Astrocyte of the spinal cord (primary cell): ENCODE data around the gene CDCA4.

Experiments used
- DNase-seq: peaks from one replicate; pipeline ENCODE4 v3.0.0; 2011; ENCODE audit warnings: low read depth, low spot score
- H3K4me3 ChIP-seq: 2 replicates; pipeline ENCODE4 v1.5.1; 2011; ENCODE audit warnings: low read depth, mild to moderate bottlenecking, low read length, moderate library complexity
- CTCF ChIP-seq: IDR thresholded peaks from 2 replicates; pipeline ENCODE4 v1.5.1; 2012; ENCODE audit warnings: low read depth, mild to moderate bottlenecking, low read length, inconsistent platforms
- in situ Hi-C: cut with HindIII; loops from 2 replicates; pipeline ENCODE4 v1.10.0; 2017; ENCODE audit warnings: low sequenced_read_pairs

CDCA4 gene

GRCh38 chr14:104974665-104975390, 46.1 kb downstream of the CDCA4 start:
- no peak for TF ChIP-seq CTCF
- no peak overlapping the region for H3K4me3 ChIP-seq
- in situ Hi-C loops: no loop called here
- DNase-seq: no peak

DNA sequence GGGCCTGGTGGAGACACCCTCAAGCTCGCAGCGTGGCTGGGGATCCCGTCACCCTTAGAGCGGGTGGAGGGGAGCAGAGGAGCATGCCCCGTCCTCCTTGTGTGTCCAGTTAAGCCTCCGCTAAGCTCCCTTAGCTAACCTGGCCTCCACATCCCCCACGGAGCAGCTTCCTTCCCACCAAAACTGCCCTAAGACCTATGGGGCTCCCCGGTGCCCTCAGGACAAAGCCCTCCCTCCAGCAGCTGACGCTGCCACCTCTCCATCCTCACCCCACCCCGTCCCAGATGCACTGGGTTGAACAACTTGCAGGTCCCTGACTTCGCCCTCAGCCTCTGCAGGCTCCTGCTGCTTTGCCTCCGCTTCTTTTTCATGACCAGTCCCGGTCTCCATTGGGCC, 46.7 kb downstream of the CDCA4 start:
- in situ Hi-C loops: no loop called here
- no peak for TF ChIP-seq CTCF
- no peak overlapping the region for H3K4me3 ChIP-seq
- no peak for DNase-seq

DNA sequence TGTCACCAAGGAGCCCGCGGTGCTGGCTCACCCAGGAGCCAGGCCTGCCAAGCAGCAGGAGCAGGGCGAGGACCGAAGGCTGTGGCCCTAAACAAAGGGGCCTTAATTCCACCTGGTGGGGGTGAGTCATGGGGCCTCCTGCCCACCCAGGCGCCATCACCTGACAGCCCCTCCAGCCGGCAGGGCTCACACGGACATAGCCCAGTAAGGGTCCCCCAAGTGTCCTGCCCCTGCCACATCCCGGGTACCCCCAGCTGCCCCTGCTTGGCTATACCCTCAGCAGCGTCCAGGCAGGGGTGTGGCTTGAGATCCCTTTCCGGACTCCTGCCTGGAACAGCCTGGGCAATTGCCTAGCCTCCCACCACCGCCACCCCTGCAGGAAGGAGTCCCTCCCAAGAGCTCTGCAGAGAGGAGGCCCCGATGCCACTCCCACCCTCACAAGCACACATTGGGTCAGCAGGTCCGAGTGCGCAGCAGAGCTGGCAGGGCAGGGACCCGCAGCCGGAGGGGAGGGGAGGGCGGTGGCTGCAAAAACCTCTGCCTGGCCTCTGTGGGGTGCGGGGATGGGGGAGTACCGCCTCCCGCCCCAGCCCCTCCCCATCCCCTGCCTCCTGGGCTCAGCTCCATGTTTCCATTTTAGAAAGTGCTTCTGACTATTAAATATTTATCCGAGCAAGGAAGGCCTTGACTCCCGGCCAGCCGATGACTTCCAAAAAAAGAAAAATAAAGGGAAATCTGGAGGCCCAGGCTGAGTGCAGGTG, 47.3 kb downstream of the CDCA4 start:
- TF ChIP-seq CTCF: no peak
- H3K4me3 ChIP-seq: no peak overlapping the region
- peak; percentile 98 for DNase-seq
- in situ Hi-C loops: no loop called here

DNA sequence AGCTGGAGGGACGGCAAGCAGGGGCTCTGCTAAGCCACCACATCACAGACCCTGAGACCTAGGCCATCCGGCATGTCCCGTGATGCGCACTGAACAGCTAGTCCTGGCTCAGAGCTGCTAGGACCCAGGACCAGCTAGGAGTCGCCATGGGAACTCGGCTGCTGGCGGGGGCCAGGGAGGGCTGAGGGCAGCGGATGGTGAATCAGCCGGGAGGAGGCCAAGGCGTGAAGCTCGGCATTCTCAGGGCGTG, 47.8 kb downstream of the CDCA4 start:
- DNase-seq: no peak
- H3K4me3 ChIP-seq: no peak overlapping the region
- no peak for TF ChIP-seq CTCF
- in situ Hi-C loops: no loop called here

GRCh38 chr14:104972301-104973134, 48.4 kb downstream of the CDCA4 start:
- in situ Hi-C loops: no loop called here
- no peak overlapping the region for H3K4me3 ChIP-seq
- no peak for TF ChIP-seq CTCF
- DNase-seq: peak; percentile 36

DNA sequence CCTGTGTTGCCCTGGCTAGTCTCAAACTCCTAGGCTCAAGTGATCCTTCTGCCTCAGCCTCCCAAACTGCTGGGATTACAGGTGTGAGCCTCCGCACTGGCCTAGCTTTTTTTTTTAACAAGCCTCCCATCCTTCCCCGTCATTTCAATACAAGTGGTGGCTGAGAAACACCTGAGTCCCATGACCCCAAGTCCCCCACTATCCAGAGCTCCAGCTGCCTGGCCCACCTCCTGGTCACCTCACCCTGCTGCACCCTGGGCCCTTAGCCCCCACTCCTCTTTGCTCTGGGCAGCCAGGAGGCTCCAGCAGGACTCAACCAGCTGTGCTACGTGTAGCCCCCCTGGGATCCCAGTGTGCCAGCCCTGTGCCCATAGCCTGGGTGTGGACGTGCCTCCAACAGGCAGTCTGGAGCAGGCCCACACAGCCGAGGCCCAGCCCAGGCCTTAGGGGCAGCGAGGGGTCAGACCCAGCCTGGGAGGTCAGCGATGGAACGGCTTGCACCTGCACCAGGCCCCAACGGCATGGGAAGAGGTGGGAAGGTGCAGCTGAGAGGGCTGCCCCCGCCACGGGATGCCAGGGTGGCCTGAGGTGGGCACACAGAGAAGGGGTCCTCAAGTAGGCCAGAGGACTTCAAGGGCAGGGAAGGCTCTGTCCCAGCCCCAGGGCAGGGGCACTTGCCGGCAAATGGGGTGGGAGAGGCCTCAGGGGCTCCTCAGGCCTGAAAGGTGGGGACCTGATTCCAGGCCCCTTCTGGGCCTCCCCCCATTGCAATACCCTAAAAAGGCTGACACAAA, 49.2 kb downstream of the CDCA4 start:
- no peak overlapping the region for H3K4me3 ChIP-seq
- in situ Hi-C loops: no loop called here
- no peak for TF ChIP-seq CTCF
- DNase-seq: no peak
